ENCODE results near the gene SLC10A3. TPM values are rescaled to one million over a fixed set of nuclear protein-coding genes. Genes with fewer than 3 reads are reported as not detected.

The SLC10A3 gene
- total and polyA plus RNA-seq, 2 experiments from 2014 or later = 29.9 to 31.1 TPM

- H3K4me3 ChIP-seq = no peak overlapping the region
- H3K27me3 ChIP-seq = no peaks in the 10 kb centered on the region
- no peaks in the 10 kb centered on the region for H3K9me3 ChIP-seq (ENCODE audit: low read depth)
- H3K4me1 ChIP-seq (ENCODE audit: low read depth) = no peaks in the 10 kb centered on the region
- DNase-seq (ENCODE audit: low read depth in 1 of 2, low spot score in 1 of 2) = no peak
- H3K36me3 ChIP-seq = no peaks in the 10 kb centered on the region
- no peak overlapping the region for H3K27ac ChIP-seq
- no peak for TF ChIP-seq CTCF (IDR thresholded peaks at IDR 0.05; ENCODE audit: low read depth, low read length)
Measured at GRCh38 chrX:154448484-154448883, 41.9 kb downstream of the SLC10A3 start.

GRCh38 chrX:154446430-154446829 is 44.0 kb downstream of the SLC10A3 start:
- DNase-seq (ENCODE audit: low read depth in 1 of 2, low spot score in 1 of 2) = no peak
- Histone ChIP-seq H3K4me1 (ENCODE audit: low read depth) (no peaks in the 10 kb centered on the region), H3K36me3 (no peaks in the 10 kb centered on the region), H3K9me3 (ENCODE audit: low read depth) (no peaks in the 10 kb centered on the region), H3K27ac (no peak overlapping the region), H3K4me3 (no peak overlapping the region), H3K27me3 (no peaks in the 10 kb centered on the region)
- no peak for TF ChIP-seq CTCF (IDR thresholded peaks at IDR 0.05; ENCODE audit: low read depth, low read length)

- H3K9me3 ChIP-seq (ENCODE audit: low read depth) = no peaks in the 10 kb centered on the region
- no peaks in the 10 kb centered on the region for H3K36me3 ChIP-seq
- H3K4me3 ChIP-seq = no peak overlapping the region
- no peak for DNase-seq (ENCODE audit: low read depth in 1 of 2, low spot score in 1 of 2)
- TF ChIP-seq CTCF (IDR thresholded peaks at IDR 0.05; ENCODE audit: low read depth, low read length) = no peak
- H3K27me3 ChIP-seq = no peaks in the 10 kb centered on the region
- H3K4me1 ChIP-seq (ENCODE audit: low read depth) = no peaks in the 10 kb centered on the region
- H3K27ac ChIP-seq = no peak overlapping the region
Measured at GRCh38 chrX:154445776-154446175, 44.7 kb downstream of the SLC10A3 start.

- H3K4me3 ChIP-seq = peak overlapping the region; percentile 60
- no peaks in the 10 kb centered on the region for H3K36me3 ChIP-seq
- no peak for DNase-seq (ENCODE audit: low read depth in 1 of 2, low spot score in 1 of 2)
- H3K4me1 ChIP-seq (ENCODE audit: low read depth) = no peaks in the 10 kb centered on the region
- no peaks in the 10 kb centered on the region for H3K27me3 ChIP-seq
- TF ChIP-seq CTCF (IDR thresholded peaks at IDR 0.05; ENCODE audit: low read depth, low read length) = no peak
- H3K27ac ChIP-seq = no peak overlapping the region
- H3K9me3 ChIP-seq (ENCODE audit: low read depth) = no peaks in the 10 kb centered on the region
Measured at GRCh38 chrX:154444755-154445246, 45.6 kb downstream of the SLC10A3 start.

- peak within 1 kb of the TSS; percentile 60 for H3K4me3 ChIP-seq
- no peaks in the 10 kb centered on the region for H3K36me3 ChIP-seq
- no peaks in the 10 kb centered on the region for H3K27me3 ChIP-seq
- no peaks in the 10 kb centered on the region for H3K9me3 ChIP-seq (ENCODE audit: low read depth)
- H3K27ac ChIP-seq = peak within 1 kb of the TSS; percentile 72
- TF ChIP-seq CTCF (IDR thresholded peaks at IDR 0.05; ENCODE audit: low read depth, low read length) = no peak
- DNase-seq (ENCODE audit: low read depth in 1 of 2, low spot score in 1 of 2) = peak; percentile 64 to 74
- H3K4me1 ChIP-seq (ENCODE audit: low read depth) = no peaks in the 10 kb centered on the region
Measured at GRCh38 chrX:154443992-154444754, 46.3 kb downstream of the SLC10A3 start, which contains the start of gene FAM50A. Gene FAM50A (plus strand): TSS chrX:154444141. CDS start chrX:154444236, 95 bp downstream.

All from cardiac muscle cell (in vitro differentiated cells and primary cell).